H1 (cell line): ENCODE data around the gene VSX2. TPM values are rescaled to one million over a fixed set of nuclear protein-coding genes. Genes with fewer than 3 reads are reported as not detected.

Experiments
- CTCF ChIA-PET: fragments of 300-600 bp; sonication (Branson Sonifier 250); formaldehyde crosslinking; loops from one replicate; lab custom pipeline; 2021; ENCODE audit not compliant: partially characterized antibody; lab: Charles Lee
- POLR2A ChIA-PET: fragments of 300-600 bp; sonication (Branson Sonifier 250); formaldehyde crosslinking; loops from one replicate; lab custom pipeline; 2021; ENCODE audit warnings: inconsistent platforms; ENCODE audit not compliant: partially characterized antibody; lab: Charles Lee
- DNase-seq, 2 experiments: peaks; one replicate each; pipeline versions ENCODE4 v3.0.0 to v3.0.0-alpha.2; 2010 to 2022; ENCODE audit warnings: low spot score in 2 of 2, low read depth in 1 of 2, mixed read lengths in 1 of 2
- FAIRE-seq: peaks from 2 replicates; lab custom pipeline; 2011; peaks lifted over from hg19 to GRCh38; lab: Jason Lieb, UNC
- H2AFZ ChIP-seq: 2 replicates; pipeline ENCODE4 v1.8.1; 2012; ENCODE audit warnings: low read length, inconsistent platforms
- H2AK5ac ChIP-seq: 2 replicates; pipeline ENCODE4 v1.6.1; 2013; ENCODE audit warnings: low read depth, low read length
- H2BK120ac ChIP-seq: replicated peaks from 2 replicates; pipeline ENCODE3; 2013; ENCODE audit warnings: low read depth, low read length, inconsistent platforms
- H2BK12ac ChIP-seq: 2 replicates; pipeline ENCODE4 v1.6.1; 2013; ENCODE audit warnings: low read depth, low read length
- H2BK15ac ChIP-seq: 2 replicates; pipeline ENCODE4 v1.6.1; 2013; ENCODE audit warnings: low read length
- H2BK20ac ChIP-seq: 2 replicates; pipeline ENCODE4 v1.6.1; 2013; ENCODE audit warnings: low read length
- H2BK5ac ChIP-seq: 2 replicates; pipeline ENCODE4 v1.6.1; 2013; ENCODE audit warnings: low read depth, low read length
- H3K14ac ChIP-seq: 2 replicates; pipeline ENCODE4 v1.6.1; 2013; ENCODE audit warnings: inconsistent platforms; ENCODE audit not compliant: insufficient read length
- H3K18ac ChIP-seq: 2 replicates; pipeline ENCODE4 v1.6.1; 2013; ENCODE audit warnings: low read length; ENCODE audit errors: extremely low read depth
- H3K23ac ChIP-seq: 2 replicates; pipeline ENCODE4 v1.6.1; 2013; ENCODE audit warnings: inconsistent platforms; ENCODE audit not compliant: insufficient read length
- H3K23me2 ChIP-seq: 2 replicates; pipeline ENCODE4 v1.6.1; 2013; ENCODE audit warnings: low read depth, low read length
- H3K27ac ChIP-seq: 2 replicates; pipeline ENCODE4 v1.6.1; 2011; ENCODE audit warnings: low read depth, low read length, inconsistent platforms
- H3K27me3 ChIP-seq, 4 experiments: replicated peaks in 1 of 4; 1 replicate in 1 of 4; 2 replicates in 3 of 4; pipeline versions ENCODE4 v1.6.1 to v1.8.1; 2011 to 2013; ENCODE audit warnings: low read length in 3 of 4, mild to moderate bottlenecking in 3 of 4, inconsistent platforms in 2 of 4, mixed read lengths in 2 of 4, moderate library complexity in 1 of 4; ENCODE audit not compliant: control insufficient read depth in 3 of 4, insufficient read depth in 3 of 4; ENCODE audit errors: extremely low read depth in 1 of 4
- H3K36me3 ChIP-seq, 4 experiments: 2 replicates each; pipeline versions ENCODE4 v1.6.1 to v1.8.1; 2011 to 2013; ENCODE audit warnings: mild to moderate bottlenecking in 4 of 4, low read length in 3 of 4, moderate library complexity in 2 of 4, control low read depth in 1 of 4, inconsistent platforms in 1 of 4; ENCODE audit not compliant: insufficient read depth in 4 of 4, control insufficient read depth in 2 of 4
- H3K4ac ChIP-seq: replicated peaks from 2 replicates; pipeline ENCODE3; 2013; ENCODE audit warnings: low read length, low read depth, mixed read lengths, inconsistent platforms; ENCODE audit not compliant: insufficient read length
- H3K4me1 ChIP-seq, 4 experiments: replicated peaks in 1 of 4; 1 replicate in 1 of 4; 2 replicates in 3 of 4; pipeline versions ENCODE4 v1.6.1 to v1.8.1; 2011 to 2013; ENCODE audit warnings: low read length in 3 of 4, inconsistent platforms in 2 of 4, mixed read lengths in 1 of 4; ENCODE audit not compliant: insufficient read depth in 4 of 4, control insufficient read depth in 3 of 4
- H3K4me2 ChIP-seq, 2 experiments: 2 replicates each; pipeline versions ENCODE4 v1.6.1 to v1.8.1; 2011 to 2013; ENCODE audit warnings: low read depth in 2 of 2, low read length in 2 of 2, control low read depth in 1 of 2, inconsistent platforms in 1 of 2, mild to moderate bottlenecking in 1 of 2; ENCODE audit not compliant: insufficient read depth in 1 of 2
- H3K4me3 ChIP-seq, 4 experiments: fragments of 200-600, 300-600 bp in 1 of 4; sonication (generic), shearing (Covaris generic), sonication (Bioruptor Twin) in 1 of 4; 2 replicates each; pipeline versions ENCODE4 v1.5.1 to v1.8.1; 2011 to 2016; ENCODE audit warnings: low read length in 4 of 4, low read depth in 3 of 4, control low read depth in 2 of 4, inconsistent platforms in 2 of 4, mild to moderate bottlenecking in 2 of 4, mixed read lengths in 1 of 4, moderate library complexity in 1 of 4; ENCODE audit not compliant: insufficient read depth in 2 of 4; ENCODE audit errors: extremely low read depth in 1 of 4
- H3K56ac ChIP-seq: replicated peaks from 2 replicates; pipeline ENCODE3; 2013; ENCODE audit warnings: low read depth, mild to moderate bottlenecking, mixed read lengths, low read length, inconsistent platforms; ENCODE audit not compliant: insufficient read length
- H3K79me1 ChIP-seq: 2 replicates; pipeline ENCODE4 v1.6.1; 2013; ENCODE audit warnings: low read depth, low read length, control low read depth
- H3K79me2 ChIP-seq, 2 experiments: 2 replicates each; pipeline versions ENCODE4 v1.6.1 to v1.8.1; 2012 to 2013; ENCODE audit warnings: low read length in 2 of 2, mild to moderate bottlenecking in 2 of 2, inconsistent platforms in 1 of 2; ENCODE audit not compliant: insufficient read depth in 2 of 2, control insufficient read depth in 1 of 2
- H3K9ac ChIP-seq, 4 experiments: replicated peaks in 1 of 4; 1 replicate in 1 of 4; 2 replicates in 3 of 4; pipeline versions ENCODE4 v1.6.1 to v1.8.1; 2011 to 2013; ENCODE audit warnings: low read depth in 3 of 4, low read length in 3 of 4, control low read depth in 2 of 4, mild to moderate bottlenecking in 2 of 4, moderate library complexity in 2 of 4, inconsistent platforms in 1 of 4; ENCODE audit errors: extremely low read depth in 1 of 4
- H3K9me3 ChIP-seq, 2 experiments: 2 replicates each; pipeline versions ENCODE4 v1.6.1 to v1.8.1; 2012 to 2013; ENCODE audit warnings: mild to moderate bottlenecking in 2 of 2, moderate library complexity in 2 of 2, control low read depth in 1 of 2, inconsistent platforms in 1 of 2, low read depth in 1 of 2, low read length in 1 of 2, mixed read lengths in 1 of 2; ENCODE audit not compliant: insufficient read depth in 2 of 2
- H4K20me1 ChIP-seq, 2 experiments: replicated peaks in 1 of 2; 2 replicates each; pipeline versions ENCODE3 to v1.8.1; 2011 to 2013; ENCODE audit warnings: inconsistent platforms in 2 of 2, low read length in 2 of 2, mild to moderate bottlenecking in 1 of 2; ENCODE audit not compliant: insufficient read depth in 2 of 2, control insufficient read depth in 1 of 2
- H4K5ac ChIP-seq: 2 replicates; pipeline ENCODE4 v1.6.1; 2013; ENCODE audit warnings: low read length, low read depth, mixed read lengths, inconsistent platforms; ENCODE audit not compliant: insufficient read length
- H4K8ac ChIP-seq: 2 replicates; pipeline ENCODE4 v1.8.0; 2013; ENCODE audit warnings: mild to moderate bottlenecking, moderate library complexity, low read length, inconsistent platforms; ENCODE audit not compliant: insufficient read depth; ENCODE audit errors: extremely low read depth
- H4K91ac ChIP-seq: replicated peaks from 2 replicates; pipeline ENCODE3; 2013; ENCODE audit warnings: low read length, mixed read lengths, inconsistent platforms; ENCODE audit not compliant: insufficient read length
- CBX5 ChIP-seq: fragments of 300-800, 300-1000 bp; sonication (generic); IDR thresholded peaks from 2 replicates; pipeline ENCODE4 v1.7.1; 2016; ENCODE audit warnings: antibody characterized with exemption, low read length, low read depth
- CEBPB ChIP-seq: IDR thresholded peaks from 2 replicates; pipeline ENCODE4 v1.6.1; 2012; ENCODE audit warnings: low read depth, low read length
- CHD2 ChIP-seq: IDR thresholded peaks from 2 replicates; pipeline ENCODE4 v1.6.1; 2012; ENCODE audit warnings: low read length, improper control_type of control experiment
- EP300 ChIP-seq, 2 experiments: IDR thresholded peaks; 1 replicate in 1 of 2; 2 replicates in 1 of 2; pipeline ENCODE4 v1.6.1; 2011 to 2012; ENCODE audit warnings: low read depth in 2 of 2, low read length in 2 of 2, mild to moderate bottlenecking in 2 of 2, borderline replicate concordance in 1 of 2, inconsistent platforms in 1 of 2, moderate library complexity in 1 of 2
- GABPA ChIP-seq: IDR thresholded peaks from 2 replicates; pipeline ENCODE4 v1.6.1; 2011; ENCODE audit warnings: mild to moderate bottlenecking, low read length, moderate library complexity, borderline replicate concordance; ENCODE audit not compliant: insufficient read depth
- SP1 ChIP-seq: IDR thresholded peaks from 2 replicates; pipeline ENCODE4 v1.6.1; 2011; ENCODE audit warnings: low read depth, low read length
- WGBS, 2 experiments: shearing (Covaris generic) in 1 of 2; methylation state at CpG; one replicate each; pipeline versions ENCODE4 v1.1.6 to v1.1.7; 2013 to 2015; ENCODE audit warnings: low lambda C conversion rate in 2 of 2, mixed read lengths in 2 of 2, inconsistent platforms in 1 of 2, low coverage in 1 of 2, missing lambda C conversion rate in 1 of 2; ENCODE audit not compliant: insufficient replicate concordance in 2 of 2, insufficient coverage in 1 of 2, insufficient read length in 1 of 2; ENCODE audit errors: extremely low coverage in 1 of 2, missing lambda C conversion rate in 1 of 2; 5-methylcytosine and 5-hydroxymethylcytosine counted together
- polyA plus RNA-seq, 7 experiments: library from polyadenylated mRNA; depleted of rRNA in 3 of 7; stranded (reverse) in 5 of 7; unstranded in 2 of 7; fragments of >200 nt in 5 of 7; fragments of 200-250 nt in 2 of 7; gene quantifications; 1 replicate in 5 of 7; 2 replicates in 1 of 7; 4 replicates in 1 of 7; pipeline versions ENCODE4 v1.2.1 to v1.2.3, GENCODE V29; 2011 to 2013; ENCODE audit warnings: missing spikeins in 2 of 7, mixed read lengths in 2 of 7
- total RNA-seq: library from RNA; stranded (reverse); fragmentation: NEBNext Ultra II Directional; extraction: Animal tissue kit (Norgen Biotek cat#: 25700); gene quantifications from 2 replicates; pipeline ENCODE4 v1.2.1, GENCODE V29; 2021
- TF ChIP-seq, protein P1 (sequence below), 3 experiments: IDR thresholded peaks; 1 replicate in 2 of 3; 2 replicates in 1 of 3; pipeline versions ENCODE4 v1.5.1 to v1.6.1; 2011; ENCODE audit warnings: low read length in 3 of 3, mild to moderate bottlenecking in 3 of 3, inconsistent platforms in 2 of 3, low read depth in 1 of 3, moderate library complexity in 1 of 3; ENCODE audit not compliant: insufficient read depth in 1 of 3; ENCODE audit errors: control extremely low read depth in 1 of 3

VSX2 gene
- total and polyA plus RNA-seq, 2 of the 8 experiments (the other 6 are each of a cell fraction or from before 2014, with no cell fraction given) = 0.08 to 0.22 TPM

DNA sequence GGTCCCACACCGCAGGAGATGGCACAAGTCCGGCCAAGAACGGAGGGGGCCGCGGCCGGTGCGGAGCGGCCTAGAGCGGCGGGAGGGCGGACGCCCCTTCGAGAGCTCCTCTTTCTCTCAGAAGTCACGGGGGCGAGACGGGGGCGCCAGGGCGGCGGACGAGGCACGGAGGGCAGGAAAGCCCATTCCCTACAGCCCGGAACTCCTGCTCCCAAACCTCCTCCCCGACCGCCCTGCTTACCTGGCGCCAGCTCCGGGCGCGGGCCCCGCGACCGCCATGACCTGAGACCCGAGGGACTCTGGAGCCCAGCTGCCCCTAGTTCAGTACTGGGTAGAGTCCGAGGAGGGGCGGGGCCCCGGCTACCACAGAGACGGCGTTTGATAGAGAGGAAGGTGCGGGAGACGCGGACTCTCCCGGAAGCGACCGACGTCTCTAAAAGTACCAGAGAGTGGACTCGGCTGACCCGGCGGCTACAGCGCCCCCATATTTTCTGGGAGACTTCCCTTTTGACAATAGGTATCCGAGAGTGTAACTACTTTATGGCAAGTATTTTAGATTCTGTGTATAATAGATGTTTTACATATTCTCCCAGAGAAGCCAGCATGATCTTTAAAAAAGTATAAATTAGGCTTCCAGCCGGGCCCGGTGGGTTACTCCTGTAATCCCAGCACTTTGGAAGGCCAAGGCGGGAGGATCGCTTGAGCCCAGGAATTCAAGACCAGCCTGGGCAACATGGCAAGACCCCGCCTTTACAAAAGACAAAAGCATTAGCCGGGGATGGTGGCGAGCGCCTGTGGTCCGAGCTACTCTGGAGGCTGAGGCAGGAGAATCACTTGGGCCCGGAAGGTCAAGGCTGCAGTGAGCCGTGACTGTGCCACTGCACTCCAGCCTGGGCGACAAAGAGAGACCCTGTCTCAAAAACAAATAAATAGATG lies 63.7 kb downstream of the VSX2 start, which contains the start of gene ABCD4:
Gene ABCD4, minus strand, starts transcription at position 301 of the 936 bp plus-strand sequence. Its CDS starts 22 bp downstream, at position 279.
- Histone ChIP-seq H2BK20ac (no peak within 1 kb of the TSS), H3K4me3 (peak within 1 kb of the TSS; percentile 76 to 99 (median 80)), H2BK120ac (no peak within 1 kb of the TSS), H3K9ac (peak within 1 kb of the TSS; percentile 75 to 90 (median 83)), H3K27me3 (no peaks in the 10 kb centered on the region), H3K9me3 (no peaks in the 10 kb centered on the region), H3K4ac (no peak within 1 kb of the TSS), H3K79me2 (peaks cover 7 to 41% of the 10 kb centered on the region in 2 experiments; a peak in 3 of 4 replicates), H4K91ac (peak within 1 kb of the TSS; percentile 83), H3K56ac (peak within 1 kb of the TSS; percentile 49), H3K4me1 (no peaks in the 10 kb centered on the region), H4K5ac (peak within 1 kb of the TSS; percentile 93), H2BK12ac (no peak within 1 kb of the TSS; the same call in 1 of the 2 replicates), H3K23ac (no peak within 1 kb of the TSS), H2BK15ac (no peak within 1 kb of the TSS), H2AFZ (no peak within 1 kb of the TSS), H2AK5ac (no peak within 1 kb of the TSS), H3K4me2 (peak within 1 kb of the TSS; percentile 75 to 87), H4K8ac (peak within 1 kb of the TSS; percentile 91), H3K36me3 (peaks cover 9 to 14% (median 13%) of the 10 kb centered on the region in 4 experiments; a peak in 7 of 8 replicates), H3K23me2 (peaks cover 2% of the 10 kb centered on the region; the same call in 1 of the 2 replicates), H3K79me1 (peaks cover 6% of the 10 kb centered on the region; the same call in 1 of the 2 replicates), H2BK5ac (peak within 1 kb of the TSS; percentile 78), H4K20me1 (peaks cover 4% of the 10 kb centered on the region in 2 experiments), H3K14ac (no peak within 1 kb of the TSS), H3K18ac (peak within 1 kb of the TSS; percentile 87), H3K27ac (peak within 1 kb of the TSS; percentile 46; the same call in 1 of the 2 replicates)
- 18% methylated on average over 49 of the region's 61 CpGs; no CpG with 5 or more reads in 1 of the 2 experiments for WGBS, 2 experiments
- POLR2A ChIA-PET = interaction anchor here (0.8 to 3.8 kb wide), 32 partner anchors 9 to 200 kb away, joined by 3 to 30 read pairs (median 4); partner anchors contain the start of genes ISCA2, NPC2 and VRTN
- CTCF ChIA-PET = interaction anchor here (0.7 to 15.9 kb wide), 15 partner anchors 5 to 175 kb away, joined by 3 to 214 read pairs (median 4); partner anchors contain the start of genes ABCD4 and VRTN
- no peak for FAIRE-seq
- DNase-seq = peak; percentile 90 to 99
- TF ChIP-seq, protein P1, sequence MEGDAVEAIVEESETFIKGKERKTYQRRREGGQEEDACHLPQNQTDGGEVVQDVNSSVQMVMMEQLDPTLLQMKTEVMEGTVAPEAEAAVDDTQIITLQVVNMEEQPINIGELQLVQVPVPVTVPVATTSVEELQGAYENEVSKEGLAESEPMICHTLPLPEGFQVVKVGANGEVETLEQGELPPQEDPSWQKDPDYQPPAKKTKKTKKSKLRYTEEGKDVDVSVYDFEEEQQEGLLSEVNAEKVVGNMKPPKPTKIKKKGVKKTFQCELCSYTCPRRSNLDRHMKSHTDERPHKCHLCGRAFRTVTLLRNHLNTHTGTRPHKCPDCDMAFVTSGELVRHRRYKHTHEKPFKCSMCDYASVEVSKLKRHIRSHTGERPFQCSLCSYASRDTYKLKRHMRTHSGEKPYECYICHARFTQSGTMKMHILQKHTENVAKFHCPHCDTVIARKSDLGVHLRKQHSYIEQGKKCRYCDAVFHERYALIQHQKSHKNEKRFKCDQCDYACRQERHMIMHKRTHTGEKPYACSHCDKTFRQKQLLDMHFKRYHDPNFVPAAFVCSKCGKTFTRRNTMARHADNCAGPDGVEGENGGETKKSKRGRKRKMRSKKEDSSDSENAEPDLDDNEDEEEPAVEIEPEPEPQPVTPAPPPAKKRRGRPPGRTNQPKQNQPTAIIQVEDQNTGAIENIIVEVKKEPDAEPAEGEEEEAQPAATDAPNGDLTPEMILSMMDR (IDR thresholded peaks at IDR 0.05; ENCODE audit: control extremely low read depth in 1 of 3, insufficient read depth in 1 of 3, low read depth in 1 of 3, low read length in 3 of 3) = peak; percentile 57 to 70 (median 63)
- peak; percentile 63; the same call in 1 of the 2 replicates for TF ChIP-seq SP1
- TF ChIP-seq EP300 (IDR thresholded peaks at IDR 0.05; ENCODE audit: borderline replicate concordance in 1 of 2, low read depth in 2 of 2, low read length in 2 of 2) = 0 out of 3 replicates have a peak, but pooled peaks of 1 of the 2 experiments have one; percentile 60
- peak; percentile 79; the same call in 1 of the 2 replicates for TF ChIP-seq GABPA
- TF ChIP-seq CBX5 = no peak
- TF ChIP-seq CHD2 = no peak
- TF ChIP-seq CEBPB = no peak
